Hepatic stellate cell (primary cell): ENCODE measurements around the gene CERS6.

Experiments used
- DNase-seq: peaks from one replicate; pipeline ENCODE4 v3.0.0; 2011; ENCODE audit warnings: low spot score

CERS6 gene

DNA sequence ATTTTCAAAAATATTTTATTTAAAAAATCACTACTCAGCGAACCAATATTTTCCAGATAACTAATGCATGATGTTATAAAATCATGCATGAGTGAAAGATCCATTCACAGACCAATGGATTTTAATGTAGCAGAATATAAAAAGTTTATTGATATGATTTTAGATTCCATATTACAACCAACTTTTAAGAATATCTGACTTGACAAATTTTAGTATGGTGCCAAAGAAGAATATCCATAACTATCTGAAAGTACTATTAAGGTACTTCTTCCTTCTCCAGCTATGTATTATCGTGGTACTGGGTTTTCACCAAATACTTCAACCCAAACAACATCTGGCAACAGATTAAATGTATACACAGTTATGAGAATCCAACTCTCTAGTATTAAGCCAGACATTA, 246.5 kb downstream of the CERS6 start:
- no peak for DNase-seq

- no peak for DNase-seq
These were observed 247.9 kb downstream of the CERS6 start for GRCh38 chr2:168703926-168704325.

DNA sequence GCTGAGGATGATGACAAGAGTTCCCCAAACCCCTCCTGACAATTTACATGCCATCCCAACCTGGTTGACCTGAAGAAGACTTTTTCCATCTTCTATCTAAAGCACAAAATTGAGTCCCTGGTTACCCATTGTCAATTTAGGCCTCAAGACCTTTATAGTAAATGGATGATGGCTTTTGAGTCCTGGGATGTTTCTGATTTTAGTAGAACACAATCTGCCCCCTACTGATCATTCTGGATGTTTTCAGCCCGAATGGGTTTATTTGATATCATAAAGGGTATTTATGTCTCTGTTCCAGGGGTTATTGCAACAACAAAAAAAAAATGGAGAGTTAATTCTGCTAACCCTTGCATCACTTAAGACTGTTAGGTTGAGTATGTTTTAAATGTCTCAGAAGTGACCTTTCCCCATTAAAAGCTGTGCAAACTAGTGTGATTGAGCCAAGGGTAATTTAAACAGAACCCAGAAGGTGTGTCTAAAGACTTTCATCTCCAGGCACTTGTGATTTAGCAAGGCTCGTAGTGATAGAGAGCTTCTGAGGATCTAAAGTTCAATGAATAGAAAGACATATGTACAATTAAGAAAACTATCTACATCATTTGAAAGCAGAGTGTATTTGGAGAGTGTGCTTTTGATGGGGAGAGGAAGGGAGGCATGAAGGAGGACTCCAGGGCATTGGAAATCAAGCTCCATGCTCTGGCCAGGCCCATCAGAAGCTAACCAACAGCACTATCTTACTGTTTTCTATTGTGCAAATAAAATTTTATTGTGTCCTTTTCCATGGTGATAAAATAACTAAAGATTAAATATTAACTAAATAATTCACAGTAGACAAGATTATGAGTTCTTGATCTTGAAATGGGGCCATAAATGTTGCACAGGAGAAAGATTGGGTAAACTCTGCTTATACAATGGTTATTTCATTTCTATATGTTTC, 249.7 kb downstream of the CERS6 start:
- DNase-seq: no peak

GRCh38 chr2:168706806-168707205, 250.7 kb downstream of the CERS6 start:
- DNase-seq: no peak

DNA sequence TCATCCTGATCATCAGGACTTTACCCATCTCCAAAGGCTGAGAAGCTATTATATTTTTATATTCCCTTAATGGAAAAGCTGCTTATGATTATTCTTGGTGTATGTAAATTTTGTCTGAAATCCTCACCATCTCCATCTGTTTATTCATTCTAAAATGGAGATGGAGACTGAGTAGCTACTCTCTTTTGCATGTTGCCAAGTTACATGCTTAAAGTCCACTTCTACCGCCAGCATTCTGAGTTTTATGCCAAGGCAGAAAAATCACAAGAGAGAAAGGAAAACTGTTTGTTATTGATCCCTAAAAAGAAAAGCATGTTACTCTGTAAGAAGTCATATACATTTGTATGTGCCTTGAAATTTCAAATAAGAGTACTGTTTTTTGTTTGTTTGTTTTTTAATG, 252.0 kb downstream of the CERS6 start:
- DNase-seq: no peak

- no peak for DNase-seq
These were observed 254.8 kb downstream of the CERS6 start for GRCh38 chr2:168710754-168711467.

DNA sequence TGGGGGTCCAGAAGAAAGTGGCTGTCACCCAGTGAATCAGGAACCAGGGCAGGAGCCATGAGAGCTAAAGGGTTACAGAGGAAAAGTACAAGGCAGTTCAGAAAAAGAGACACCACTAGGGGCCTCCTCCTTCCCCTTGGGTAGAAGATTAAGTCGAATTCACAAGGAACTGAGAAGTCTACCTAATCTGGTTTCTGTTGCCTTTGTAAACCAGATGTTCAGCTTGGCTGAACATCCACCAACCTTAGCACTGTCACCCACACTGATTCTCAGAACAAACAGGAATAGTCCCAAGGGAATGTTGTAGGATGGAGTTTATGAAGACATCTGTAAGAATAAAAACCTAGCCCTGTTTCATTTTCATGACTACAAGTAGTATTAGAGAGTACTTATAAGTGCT, 256.0 kb downstream of the CERS6 start:
- no peak for DNase-seq

GRCh38 chr2:168713325-168713724, 257.3 kb downstream of the CERS6 start:
- no peak for DNase-seq

DNA sequence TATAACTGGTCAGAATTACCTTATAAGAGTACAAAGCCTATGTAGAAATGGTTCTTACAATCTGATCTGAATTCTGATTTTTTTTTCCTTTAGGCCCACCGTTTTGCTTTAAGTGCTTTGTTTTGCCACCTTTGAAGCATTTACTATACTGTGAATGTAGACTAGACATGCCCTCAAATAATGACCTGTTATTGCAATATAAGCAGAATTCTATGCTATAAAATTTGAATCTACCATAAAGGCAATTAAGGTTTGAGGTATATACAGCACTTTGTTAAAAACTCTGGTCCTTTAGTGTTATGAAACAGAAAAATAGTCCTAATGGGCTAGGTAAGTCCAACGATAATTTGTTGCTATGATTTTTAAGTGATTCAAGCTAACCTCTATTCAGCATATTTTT, 259.8 kb downstream of the CERS6 start:
- no peak for DNase-seq

DNA sequence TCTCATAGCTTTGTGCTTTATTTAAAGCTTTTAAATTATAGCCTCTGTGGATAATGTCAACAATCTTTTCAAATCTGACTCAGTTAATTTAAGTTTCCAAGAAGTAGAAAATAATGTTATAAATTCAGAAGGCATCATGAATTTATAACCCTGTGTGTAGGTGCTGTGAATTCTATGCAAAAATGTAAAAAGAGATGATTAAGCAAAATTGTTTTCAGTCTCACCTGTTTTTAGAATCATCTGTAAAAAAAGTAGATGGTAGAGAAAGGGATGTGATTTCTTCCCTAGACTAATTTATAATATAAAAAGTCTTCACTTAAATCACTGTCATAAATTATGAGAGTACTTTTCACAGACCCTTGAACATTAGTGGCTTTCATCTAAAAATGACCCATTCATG, 260.8 kb downstream of the CERS6 start:
- no peak for DNase-seq

GRCh38 chr2:168717790-168718502, 261.9 kb downstream of the CERS6 start:
- no peak for DNase-seq

GRCh38 chr2:168718622-168719021, 262.6 kb downstream of the CERS6 start:
- DNase-seq: no peak

DNA sequence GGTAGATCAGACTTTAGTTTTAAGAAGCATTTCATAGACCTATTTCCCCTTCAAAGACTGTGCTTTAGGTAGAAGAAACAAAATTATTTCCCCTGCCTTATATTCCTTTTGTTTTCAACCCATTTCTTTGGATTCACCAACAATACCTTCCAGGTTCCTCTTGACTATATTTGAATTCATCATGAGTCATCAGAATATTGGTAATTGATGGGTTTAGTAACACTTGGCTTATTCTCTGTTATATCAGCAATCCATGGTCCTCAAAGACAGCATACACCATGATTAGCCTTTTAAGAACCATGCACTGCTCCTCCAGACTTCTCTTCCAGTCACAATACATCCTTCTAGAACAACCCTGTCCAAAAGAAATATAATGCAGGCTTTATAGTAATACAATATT, 263.4 kb downstream of the CERS6 start:
- no peak for DNase-seq

GRCh38 chr2:168722592-168722991, 266.5 kb downstream of the CERS6 start:
- DNase-seq: no peak

- DNase-seq: no peak
These were observed 267.3 kb downstream of the CERS6 start for GRCh38 chr2:168723275-168723899.

GRCh38 chr2:168726375-168726774, 270.3 kb downstream of the CERS6 start:
- DNase-seq: no peak

DNA sequence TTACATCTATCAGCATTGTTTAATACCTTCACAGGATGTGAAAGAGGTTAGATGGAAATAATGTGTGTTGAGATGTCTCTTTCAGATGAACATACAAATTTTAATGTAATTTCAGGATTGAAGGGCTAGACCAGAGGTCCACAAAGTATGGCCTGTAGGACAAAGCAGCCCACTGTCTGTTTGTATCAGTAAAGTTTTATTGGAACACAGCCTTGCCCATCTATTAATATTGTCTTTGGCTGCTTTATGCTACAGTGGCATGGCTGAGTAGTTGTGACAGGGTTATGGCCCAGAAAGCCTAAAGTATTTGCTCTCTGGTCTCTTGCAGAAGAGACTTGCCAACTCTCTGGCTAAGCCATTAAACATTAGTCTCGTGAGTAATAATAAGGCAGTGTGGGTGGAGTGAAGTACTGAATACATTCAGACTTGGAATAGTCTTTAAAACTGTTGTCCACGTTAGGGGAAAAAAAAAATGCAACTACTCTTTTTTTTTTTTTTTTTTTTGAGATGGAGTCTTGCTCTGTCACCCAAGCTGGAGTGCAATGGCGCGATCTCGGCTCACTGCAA, 271.9 kb downstream of the CERS6 start:
- DNase-seq: no peak

- DNase-seq: no peak
These were observed 273.4 kb downstream of the CERS6 start for GRCh38 chr2:168729455-168729854.

GRCh38 chr2:168730344-168730743, 274.3 kb downstream of the CERS6 start:
- no peak for DNase-seq

DNA sequence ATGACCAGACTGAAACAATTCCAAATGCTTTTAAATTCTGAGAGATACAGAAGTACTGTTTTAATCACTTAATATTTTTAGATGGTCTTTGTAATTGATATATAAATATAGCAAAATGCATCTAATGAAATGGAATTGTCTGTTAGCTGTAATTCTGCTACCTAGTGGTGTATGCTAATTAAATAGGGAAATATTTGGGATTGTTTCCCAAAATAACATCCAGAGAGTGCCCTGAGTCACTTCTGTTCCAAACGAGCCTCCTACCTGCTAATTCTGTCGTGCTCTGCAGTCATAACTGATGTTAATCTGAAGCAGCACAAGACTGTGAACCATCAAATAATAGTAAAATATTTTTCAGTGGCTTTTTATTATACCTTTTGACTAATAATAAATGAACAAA, 274.9 kb downstream of the CERS6 start:
- no peak for DNase-seq

- no peak for DNase-seq
These were observed 275.5 kb downstream of the CERS6 start for GRCh38 chr2:168731616-168732015.

GRCh38 chr2:168732100-168732499, 276.0 kb downstream of the CERS6 start:
- DNase-seq: no peak
